Stomach smooth muscle (tissue), 2 donors: Measurements from ENCODE around the gene RIMBP2.

Experiments used
- H3K27ac ChIP-seq: one replicate; pipeline ENCODE4 v1.7.0; 2013; ENCODE audit warnings: mild to moderate bottlenecking, low read length, inconsistent platforms
- H3K27me3 ChIP-seq, 2 donors: one replicate each; pipeline ENCODE4 v1.7.0; 2013; ENCODE audit warnings: low read length in 2 of 2; ENCODE audit not compliant: insufficient read depth in 2 of 2, control insufficient read depth in 1 of 2
- H3K36me3 ChIP-seq, 2 donors: one replicate each; pipeline ENCODE4 v1.7.0; 2013; ENCODE audit warnings: low read length in 2 of 2; ENCODE audit not compliant: control insufficient read depth in 2 of 2, insufficient read depth in 2 of 2
- H3K4me1 ChIP-seq: one replicate; pipeline ENCODE4 v1.7.0; 2013; ENCODE audit warnings: low read length; ENCODE audit not compliant: control insufficient read depth, insufficient read depth
- H3K4me3 ChIP-seq, 2 donors: one replicate each; pipeline ENCODE4 v1.7.0; 2013; ENCODE audit warnings: low read length in 2 of 2
- H3K9ac ChIP-seq, 2 donors: one replicate each; pipeline ENCODE4 v1.7.0; 2013; ENCODE audit warnings: low read length in 2 of 2, mild to moderate bottlenecking in 1 of 2
- H3K9me3 ChIP-seq, 2 donors: one replicate each; pipeline ENCODE4 v1.7.0; 2013; ENCODE audit warnings: low read length in 2 of 2; ENCODE audit not compliant: control insufficient read depth in 2 of 2
- donor health status: healthy.
- donor health status: Pancreatic carcinoma.

RIMBP2 gene

DNA sequence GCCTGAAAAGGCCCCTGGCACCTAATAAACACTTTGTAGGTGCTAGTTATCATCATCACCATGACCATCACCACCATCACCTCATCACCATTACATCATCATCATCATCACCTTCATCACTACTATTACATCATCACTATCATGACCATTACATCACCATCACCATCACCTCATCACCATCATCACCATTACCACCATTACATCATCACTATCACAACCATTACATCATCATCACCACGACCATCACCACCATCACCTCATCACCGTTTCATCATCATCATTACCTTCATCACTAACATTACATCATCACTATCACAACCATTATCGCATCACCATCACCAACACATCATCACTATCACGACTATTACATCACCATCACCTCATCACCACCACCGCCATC, 132.8 kb downstream of the RIMBP2 start:
- H3K36me3 ChIP-seq = no peaks in the 10 kb centered on the region
- H3K27me3 ChIP-seq = peaks cover 0 to under 1% of the 10 kb centered on the region in 2 donors
- H3K9me3 ChIP-seq = peaks cover 0 to 8% of the 10 kb centered on the region in 2 donors
- H3K27ac ChIP-seq = no peak overlapping the region
- no peak overlapping the region for H3K9ac ChIP-seq
- H3K4me1 ChIP-seq = no peaks in the 10 kb centered on the region
- no peak overlapping the region for H3K4me3 ChIP-seq

DNA sequence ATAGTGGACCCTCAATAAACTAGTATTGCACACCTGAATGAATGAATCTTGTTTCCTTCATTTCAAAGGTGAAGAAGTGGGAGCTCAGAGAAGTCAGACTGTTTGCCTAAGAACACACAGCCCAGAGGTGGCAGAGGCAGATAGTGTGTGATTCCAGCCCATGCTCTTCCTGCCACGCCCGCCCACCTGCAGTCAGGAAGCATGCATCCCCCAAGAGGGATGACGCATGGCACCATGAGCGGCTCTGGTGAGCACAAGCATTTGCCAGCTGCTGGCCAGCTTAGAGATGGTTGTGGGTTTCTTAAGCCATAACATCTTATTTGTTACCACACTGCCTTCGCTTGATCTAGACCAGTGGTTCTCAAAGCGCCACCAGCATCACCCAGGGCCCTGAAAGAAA, 133.8 kb downstream of the RIMBP2 start:
- peaks cover 0 to 2% of the 10 kb centered on the region in 2 donors for H3K27me3 ChIP-seq
- no peak overlapping the region for H3K4me3 ChIP-seq
- no peaks in the 10 kb centered on the region for H3K36me3 ChIP-seq
- no peak overlapping the region for H3K27ac ChIP-seq
- H3K9me3 ChIP-seq = peaks cover 2 to 8% of the 10 kb centered on the region in 2 donors
- H3K4me1 ChIP-seq = no peaks in the 10 kb centered on the region
- no peak overlapping the region for H3K9ac ChIP-seq

GRCh38 chr12:130581782-130582181, 134.3 kb downstream of the RIMBP2 start:
- no peak overlapping the region for H3K27ac ChIP-seq
- no peak overlapping the region for H3K4me3 ChIP-seq
- peaks cover 2 to 8% of the 10 kb centered on the region in 2 donors for H3K9me3 ChIP-seq

DNA sequence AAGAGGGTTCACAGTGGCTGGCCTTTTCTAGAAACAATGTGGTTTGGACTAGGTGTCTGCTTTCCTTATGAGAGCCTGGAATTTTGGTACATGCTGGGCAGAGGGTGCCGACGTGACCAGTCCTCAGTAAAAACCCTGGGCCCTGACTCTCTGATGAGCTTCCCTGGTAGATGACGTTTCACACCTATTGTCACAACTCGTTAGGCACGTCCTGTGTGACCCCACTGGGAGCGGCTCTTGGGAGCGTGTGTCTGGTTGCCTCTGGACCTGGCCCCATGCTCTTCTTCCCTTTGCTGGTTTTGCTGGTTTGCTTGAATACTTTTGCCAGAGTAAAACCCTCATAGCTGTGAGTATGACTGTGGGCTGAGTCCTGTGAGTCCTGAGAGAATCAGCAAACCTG, 136.9 kb downstream of the RIMBP2 start:
- H3K4me3 ChIP-seq = no peak overlapping the region
- H3K36me3 ChIP-seq = no peaks in the 10 kb centered on the region
- peaks cover 0 to 2% of the 10 kb centered on the region in 2 donors for H3K27me3 ChIP-seq
- no peak overlapping the region for H3K27ac ChIP-seq
- peaks cover 2 to 8% of the 10 kb centered on the region in 2 donors for H3K9me3 ChIP-seq
- H3K4me1 ChIP-seq = no peaks in the 10 kb centered on the region
- H3K9ac ChIP-seq = no peak overlapping the region

More at GRCh38 chr12:130581782-130582181, 134.3 kb downstream of the RIMBP2 start:
- H3K36me3 ChIP-seq = no peaks in the 10 kb centered on the region
- peaks cover 0 to 2% of the 10 kb centered on the region in 2 donors for H3K27me3 ChIP-seq
- no peaks in the 10 kb centered on the region for H3K4me1 ChIP-seq
- H3K9ac ChIP-seq = no peak overlapping the region

GRCh38 chr12:130577351-130577750, 138.7 kb downstream of the RIMBP2 start:
- Histone ChIP-seq H3K4me3 (no peak overlapping the region), H3K4me1 (no peaks in the 10 kb centered on the region), H3K27ac (no peak overlapping the region), H3K9me3 (peaks cover 2 to 4% of the 10 kb centered on the region in 2 donors), H3K36me3 (no peaks in the 10 kb centered on the region), H3K27me3 (peaks cover 0 to 2% of the 10 kb centered on the region in 2 donors), H3K9ac (no peak overlapping the region)

- H3K9me3 ChIP-seq = peaks cover 0 to 2% of the 10 kb centered on the region in 2 donors
- H3K4me1 ChIP-seq = no peaks in the 10 kb centered on the region
- no peaks in the 10 kb centered on the region for H3K36me3 ChIP-seq
- no peak overlapping the region for H3K27ac ChIP-seq
- H3K27me3 ChIP-seq = peaks cover 0 to 2% of the 10 kb centered on the region in 2 donors
- H3K9ac ChIP-seq = no peak overlapping the region
- H3K4me3 ChIP-seq = no peak overlapping the region
Measured at GRCh38 chr12:130576371-130576816, 139.7 kb downstream of the RIMBP2 start.

GRCh38 chr12:130574402-130574801, 141.7 kb downstream of the RIMBP2 start:
- no peak overlapping the region for H3K9ac ChIP-seq
- no peaks in the 10 kb centered on the region for H3K4me1 ChIP-seq
- peaks cover 0 to 2% of the 10 kb centered on the region in 2 donors for H3K27me3 ChIP-seq
- no peaks in the 10 kb centered on the region for H3K36me3 ChIP-seq
- peaks cover 0 to 2% of the 10 kb centered on the region in 2 donors for H3K9me3 ChIP-seq
- no peak overlapping the region for H3K4me3 ChIP-seq
- H3K27ac ChIP-seq = no peak overlapping the region

DNA sequence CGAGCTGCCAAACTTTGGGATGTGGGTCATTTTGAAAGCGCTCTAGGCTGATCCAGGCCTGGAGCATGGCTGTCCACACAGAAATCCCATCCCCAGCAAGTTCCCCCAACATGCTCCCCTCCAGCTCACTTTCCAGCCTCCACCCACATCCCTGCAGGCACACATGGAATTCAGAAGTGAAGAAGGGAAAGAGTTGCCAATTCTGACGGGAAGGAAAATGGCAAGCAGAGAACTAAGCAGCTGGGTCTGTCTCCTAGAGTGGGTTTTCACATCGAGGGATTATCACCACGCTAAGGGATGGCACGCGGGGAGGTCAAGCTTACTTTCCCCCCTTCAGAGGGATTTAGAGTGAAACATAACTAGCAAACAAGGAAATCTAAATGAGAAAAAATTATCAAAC, 142.3 kb downstream of the RIMBP2 start:
- peaks cover 0 to 2% of the 10 kb centered on the region in 2 donors for H3K27me3 ChIP-seq
- no peak overlapping the region for H3K9ac ChIP-seq
- H3K4me3 ChIP-seq = no peak overlapping the region
- peaks cover 0 to 2% of the 10 kb centered on the region in 2 donors for H3K9me3 ChIP-seq
- H3K36me3 ChIP-seq = no peaks in the 10 kb centered on the region
- H3K27ac ChIP-seq = no peak overlapping the region
- H3K4me1 ChIP-seq = no peaks in the 10 kb centered on the region

- Histone ChIP-seq H3K27me3 (peaks cover 0 to under 1% of the 10 kb centered on the region in 2 donors), H3K36me3 (no peaks in the 10 kb centered on the region), H3K9me3 (peaks cover 0 to 2% of the 10 kb centered on the region in 2 donors), H3K4me1 (no peaks in the 10 kb centered on the region), H3K27ac (no peak overlapping the region), H3K4me3 (no peak overlapping the region), H3K9ac (no peak overlapping the region)
Measured at GRCh38 chr12:130573235-130573634, 142.9 kb downstream of the RIMBP2 start.

DNA sequence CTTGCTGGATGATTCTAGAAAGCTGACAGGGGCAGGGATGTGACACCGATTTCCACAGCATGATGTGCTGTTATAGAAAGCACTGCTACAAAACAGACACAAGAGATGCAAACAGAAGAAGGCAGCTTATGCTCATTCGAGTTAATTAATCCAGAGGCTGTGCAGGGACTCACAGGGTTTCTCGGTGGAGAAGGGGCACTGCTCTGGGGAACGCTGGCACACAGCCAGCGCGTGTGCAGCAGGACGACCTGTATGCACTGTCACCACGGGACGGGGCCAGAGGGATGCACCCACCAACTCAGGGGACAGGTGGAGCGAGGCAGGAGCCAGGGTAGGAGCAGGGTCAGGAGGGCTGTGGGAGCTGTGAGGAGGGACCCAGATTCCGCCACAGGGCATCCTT, 143.5 kb downstream of the RIMBP2 start:
- no peak overlapping the region for H3K27ac ChIP-seq

DNA sequence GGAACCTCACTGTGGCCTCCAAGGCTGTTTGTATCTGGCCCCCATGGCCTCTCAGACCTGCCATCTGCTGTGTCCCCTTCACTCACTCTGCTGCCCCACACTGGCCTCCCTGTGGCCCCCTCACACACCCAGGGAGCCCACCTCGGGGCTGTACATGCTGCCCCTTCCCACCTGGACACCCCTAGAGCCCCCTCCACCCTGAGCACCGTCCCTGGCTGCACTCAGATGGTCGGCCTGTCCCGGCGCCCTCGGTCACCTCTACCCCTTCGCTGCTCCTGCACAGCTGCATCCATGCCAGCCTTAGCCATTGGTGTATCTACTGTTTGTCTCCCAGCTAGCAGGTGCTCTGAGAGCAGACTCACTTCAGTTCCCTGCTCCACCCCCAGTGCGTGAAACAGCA, 144.4 kb downstream of the RIMBP2 start:
- Histone ChIP-seq H3K4me3 (no peak overlapping the region), H3K9ac (no peak overlapping the region), H3K9me3 (peaks cover 0 to 4% of the 10 kb centered on the region in 2 donors), H3K27ac (no peak overlapping the region), H3K36me3 (no peaks in the 10 kb centered on the region), H3K27me3 (no peaks in the 10 kb centered on the region), H3K4me1 (no peaks in the 10 kb centered on the region)

More for the DNA sequence above, 143.5 kb downstream of the RIMBP2 start:
- no peaks in the 10 kb centered on the region for H3K9me3 ChIP-seq
- no peaks in the 10 kb centered on the region for H3K36me3 ChIP-seq
- H3K4me3 ChIP-seq = no peak overlapping the region
- H3K9ac ChIP-seq = no peak overlapping the region
- no peaks in the 10 kb centered on the region for H3K27me3 ChIP-seq
- H3K4me1 ChIP-seq = no peaks in the 10 kb centered on the region
